GM18858 (cell line): ENCODE data around the gene LDLRAD4.
"Not testable (repeated sequence)": the region's sequence is repeated elsewhere in the genome, so short reads cannot be mapped to it uniquely, and the experiment has no call there.

Source experiments
- ATAC-seq: cut with Tn5 transposase; IDR thresholded peaks from one replicate; pipeline ENCODE4 v1.9.1; 2021; ENCODE audit not compliant: unreplicated experiment

LDLRAD4 gene

GRCh38 chr18:13640266-13640860 lies 421.8 kb downstream of the LDLRAD4 start:
- no peak for ATAC-seq

GRCh38 chr18:13641551-13642439 lies 423.2 kb downstream of the LDLRAD4 start:
- ATAC-seq, result no peak

- no peak for ATAC-seq
Observed at GRCh38 chr18:13642440-13642827, 423.9 kb downstream of the LDLRAD4 start.

- no peak for ATAC-seq
Observed at GRCh38 chr18:13643261-13643751, 424.7 kb downstream of the LDLRAD4 start.

GRCh38 chr18:13645093-13645492 lies 426.5 kb downstream of the LDLRAD4 start:
- ATAC-seq, result no peak

GRCh38 chr18:13646633-13647032 lies 428.1 kb downstream of the LDLRAD4 start:
- ATAC-seq, result no peak

GRCh38 chr18:13647761-13648160 lies 429.2 kb downstream of the LDLRAD4 start:
- ATAC-seq, result no peak

- no peak for ATAC-seq
Observed at GRCh38 chr18:13649397-13650390, 431.1 kb downstream of the LDLRAD4 start.

- no peak for ATAC-seq
Observed at GRCh38 chr18:13653746-13654433, 435.3 kb downstream of the LDLRAD4 start.

GRCh38 chr18:13657974-13658373 lies 439.4 kb downstream of the LDLRAD4 start:
- no peak for ATAC-seq

- no peak for ATAC-seq
Observed at GRCh38 chr18:13658436-13659204, 440.1 kb downstream of the LDLRAD4 start.

- ATAC-seq, result no peak
Observed at GRCh38 chr18:13660510-13660909, 441.9 kb downstream of the LDLRAD4 start.

GRCh38 chr18:13661051-13661778 lies 442.7 kb downstream of the LDLRAD4 start:
- no peak for ATAC-seq

- no peak for ATAC-seq
Observed at GRCh38 chr18:13661779-13662256, 443.3 kb downstream of the LDLRAD4 start.

GRCh38 chr18:13672657-13673056 lies 454.1 kb downstream of the LDLRAD4 start:
- no peak for ATAC-seq

GRCh38 chr18:13676471-13676870 lies 457.9 kb downstream of the LDLRAD4 start:
- ATAC-seq, result no peak

GRCh38 chr18:13677350-13677749 lies 458.8 kb downstream of the LDLRAD4 start:
- ATAC-seq, result not testable (repeated sequence)

- no peak for ATAC-seq
Observed at GRCh38 chr18:13680612-13681011, 462.1 kb downstream of the LDLRAD4 start.

GRCh38 chr18:13681701-13682100 lies 463.1 kb downstream of the LDLRAD4 start:
- ATAC-seq, result no peak
